HG03571 (cell line): ENCODE measurements around the gene B3GALT5.

Experiments used
- ATAC-seq: cut with Tn5 transposase; IDR thresholded peaks from one replicate; pipeline ENCODE4 v1.9.1; 2021; ENCODE audit not compliant: unreplicated experiment

B3GALT5 gene

GRCh38 chr21:39644062-39644560, 31.4 kb downstream of the B3GALT5 start:
- ATAC-seq = no peak

GRCh38 chr21:39645331-39645730, 32.6 kb downstream of the B3GALT5 start:
- no peak for ATAC-seq

- no peak for ATAC-seq
Observed at GRCh38 chr21:39647476-39647875, 34.7 kb downstream of the B3GALT5 start.

GRCh38 chr21:39648879-39649278, 36.1 kb downstream of the B3GALT5 start:
- ATAC-seq = no peak

GRCh38 chr21:39649526-39649925, 36.8 kb downstream of the B3GALT5 start:
- ATAC-seq = no peak

- no peak for ATAC-seq
Observed at GRCh38 chr21:39650306-39650705, 37.6 kb downstream of the B3GALT5 start.

GRCh38 chr21:39650801-39651200, 38.1 kb downstream of the B3GALT5 start:
- no peak for ATAC-seq

- no peak for ATAC-seq
Observed at GRCh38 chr21:39651206-39651605, 38.5 kb downstream of the B3GALT5 start.

- no peak for ATAC-seq
Observed at GRCh38 chr21:39654951-39655350, 42.2 kb downstream of the B3GALT5 start.

- no peak for ATAC-seq
Observed at GRCh38 chr21:39655589-39655988, 42.8 kb downstream of the B3GALT5 start.

GRCh38 chr21:39656209-39656608, 43.5 kb downstream of the B3GALT5 start:
- ATAC-seq = no peak

- ATAC-seq = no peak
Observed at GRCh38 chr21:39657091-39657689, 44.5 kb downstream of the B3GALT5 start.

GRCh38 chr21:39658066-39658465, 45.3 kb downstream of the B3GALT5 start:
- no peak for ATAC-seq

GRCh38 chr21:39659070-39659815, 46.5 kb downstream of the B3GALT5 start:
- no peak for ATAC-seq

GRCh38 chr21:39660191-39660980, 47.6 kb downstream of the B3GALT5 start:
- no peak for ATAC-seq

- ATAC-seq = no peak
Observed at GRCh38 chr21:39661121-39661520, 48.4 kb downstream of the B3GALT5 start.

GRCh38 chr21:39661740-39662139, 49.0 kb downstream of the B3GALT5 start:
- no peak for ATAC-seq

- ATAC-seq = no peak
Observed at GRCh38 chr21:39662411-39662953, 49.7 kb downstream of the B3GALT5 start.

- ATAC-seq = no peak
Observed at GRCh38 chr21:39663066-39663465, 50.3 kb downstream of the B3GALT5 start.

- ATAC-seq = no peak
Observed at GRCh38 chr21:39663742-39664492, 51.2 kb downstream of the B3GALT5 start.

GRCh38 chr21:39664586-39664985, 51.8 kb downstream of the B3GALT5 start:
- no peak for ATAC-seq
